Ovary (tissue), 3 donors: ENCODE measurements around the gene USP1.

Experiments
- EP300 ChIP-seq: sonication (generic); formaldehyde crosslinking; IDR thresholded peaks from one replicate; pipeline ENCODE4 v1.6.1; 2017; ENCODE audit warnings: antibody characterized with exemption
- POLR2A ChIP-seq: fragments of 450-650 bp; IDR thresholded peaks from one replicate; pipeline ENCODE4 v1.6.1; 2017; ENCODE audit warnings: antibody characterized with exemption, mild to moderate bottlenecking, moderate library complexity
- TF ChIP-seq, protein P1 (sequence below), 3 donors: fragments of 450-650 bp in 2 of 3; fragments of 200-600 bp in 1 of 3; IDR thresholded peaks; one replicate each; pipeline versions ENCODE4 v1.5.1 to v1.8.0; 2016 to 2022; ENCODE audit warnings: antibody characterized with exemption in 3 of 3, mild to moderate bottlenecking in 1 of 3
- donor health status: DM: no; HTN: no; CAD: no.

DNA sequence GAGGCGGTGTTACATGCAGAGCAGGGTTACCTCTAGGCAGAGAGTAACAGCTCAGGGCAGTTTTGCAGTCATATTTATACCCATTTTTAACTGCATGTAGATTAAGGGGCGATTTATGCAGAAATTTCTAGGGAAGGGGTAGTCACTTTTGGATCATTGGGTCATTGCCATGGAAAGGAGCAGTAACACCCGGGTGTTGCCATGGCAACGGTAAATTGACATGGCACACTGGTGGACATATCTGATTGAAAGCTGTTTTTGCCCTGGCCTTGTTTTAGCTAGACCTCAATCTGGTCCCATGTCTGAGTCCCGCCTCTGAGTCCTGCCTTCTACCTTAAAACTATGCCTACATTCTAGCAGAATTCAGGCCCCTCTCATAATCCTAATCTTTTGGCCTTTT, 11.8 kb upstream of the USP1 start:
- TF ChIP-seq, protein P1, sequence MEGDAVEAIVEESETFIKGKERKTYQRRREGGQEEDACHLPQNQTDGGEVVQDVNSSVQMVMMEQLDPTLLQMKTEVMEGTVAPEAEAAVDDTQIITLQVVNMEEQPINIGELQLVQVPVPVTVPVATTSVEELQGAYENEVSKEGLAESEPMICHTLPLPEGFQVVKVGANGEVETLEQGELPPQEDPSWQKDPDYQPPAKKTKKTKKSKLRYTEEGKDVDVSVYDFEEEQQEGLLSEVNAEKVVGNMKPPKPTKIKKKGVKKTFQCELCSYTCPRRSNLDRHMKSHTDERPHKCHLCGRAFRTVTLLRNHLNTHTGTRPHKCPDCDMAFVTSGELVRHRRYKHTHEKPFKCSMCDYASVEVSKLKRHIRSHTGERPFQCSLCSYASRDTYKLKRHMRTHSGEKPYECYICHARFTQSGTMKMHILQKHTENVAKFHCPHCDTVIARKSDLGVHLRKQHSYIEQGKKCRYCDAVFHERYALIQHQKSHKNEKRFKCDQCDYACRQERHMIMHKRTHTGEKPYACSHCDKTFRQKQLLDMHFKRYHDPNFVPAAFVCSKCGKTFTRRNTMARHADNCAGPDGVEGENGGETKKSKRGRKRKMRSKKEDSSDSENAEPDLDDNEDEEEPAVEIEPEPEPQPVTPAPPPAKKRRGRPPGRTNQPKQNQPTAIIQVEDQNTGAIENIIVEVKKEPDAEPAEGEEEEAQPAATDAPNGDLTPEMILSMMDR (IDR thresholded peaks at IDR 0.05): no peak
- TF ChIP-seq POLR2A (no peak), EP300 (no peak)
